Ramos (cell line): Measurements from ENCODE around the gene TMEM51.
"Not testable (repeated sequence)": the region's sequence is repeated elsewhere in the genome, so short reads cannot be mapped to it uniquely, and the experiment has no call there.

Experiments used
- in situ Hi-C: fragments of 300-500 bp; cut with MboI; formaldehyde crosslinking; loops from one replicate; pipeline ENCODE4 v1.14.3; 2022; ENCODE audit warnings: low sequenced_read_pairs; ENCODE audit not compliant: unreplicated experiment

TMEM51 gene

DNA sequence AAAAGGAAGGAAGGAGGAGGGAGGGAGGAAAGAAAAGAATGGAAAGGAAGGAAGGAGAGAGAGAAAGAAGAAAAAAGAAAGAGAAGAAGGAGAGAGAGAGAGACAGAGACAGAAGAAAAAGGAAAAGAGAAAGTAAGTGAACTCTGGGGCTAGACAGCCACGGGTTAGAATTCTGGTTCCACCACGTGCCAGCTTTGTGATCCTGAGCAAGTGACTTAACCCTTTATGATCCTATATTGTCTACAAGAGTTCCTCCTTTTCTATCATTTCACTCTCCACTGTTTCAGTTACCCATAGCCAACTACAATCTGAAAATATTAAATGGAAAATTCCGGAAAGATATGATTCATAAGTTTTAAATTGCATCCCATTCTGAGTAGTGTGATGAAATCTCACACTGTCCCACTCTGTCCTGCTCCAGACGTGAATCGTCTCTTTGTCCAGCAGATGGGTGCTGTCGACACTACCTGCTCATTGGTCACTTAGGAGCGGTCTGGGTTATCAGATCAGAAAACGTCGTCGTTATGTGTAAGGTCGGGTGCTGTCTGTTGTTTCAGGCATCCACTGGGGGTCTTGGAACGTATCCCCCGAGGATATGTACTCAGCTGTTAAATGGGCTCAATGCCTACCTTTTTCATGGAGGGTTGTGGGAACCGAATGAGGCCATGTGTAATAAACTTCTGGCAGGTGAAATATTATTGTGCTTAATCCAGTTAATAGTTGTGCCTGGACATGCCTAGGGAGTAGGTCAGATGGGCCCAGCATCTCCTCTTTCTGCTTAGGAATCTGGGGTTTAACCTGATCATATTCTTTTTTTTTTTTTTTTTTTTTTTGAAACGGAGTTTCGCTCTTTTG lies 19.1 kb downstream of the TMEM51 start:
- in situ Hi-C loops = no loop called here

GRCh38 chr1:15173863-15174614 lies 20.5 kb downstream of the TMEM51 start:
- in situ Hi-C loops = no loop called here

DNA sequence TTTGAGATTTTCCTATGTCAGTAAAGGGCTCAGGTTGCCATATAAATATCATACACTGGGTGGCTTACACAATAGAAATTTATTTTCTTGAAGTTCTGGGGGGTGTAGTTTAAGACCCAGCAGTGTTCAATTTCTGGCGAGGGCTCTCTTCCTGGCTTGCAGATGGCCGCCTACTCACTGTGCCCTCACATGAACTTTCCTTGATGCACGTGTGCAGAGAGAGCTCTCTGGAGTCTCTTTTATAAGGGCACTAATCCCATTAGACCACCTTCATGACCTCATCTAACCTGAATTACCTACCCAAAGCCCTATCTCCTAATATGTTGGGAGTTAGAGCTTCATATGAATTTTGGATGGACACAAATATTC lies 21.1 kb downstream of the TMEM51 start:
- in situ Hi-C loops = no loop called here

DNA sequence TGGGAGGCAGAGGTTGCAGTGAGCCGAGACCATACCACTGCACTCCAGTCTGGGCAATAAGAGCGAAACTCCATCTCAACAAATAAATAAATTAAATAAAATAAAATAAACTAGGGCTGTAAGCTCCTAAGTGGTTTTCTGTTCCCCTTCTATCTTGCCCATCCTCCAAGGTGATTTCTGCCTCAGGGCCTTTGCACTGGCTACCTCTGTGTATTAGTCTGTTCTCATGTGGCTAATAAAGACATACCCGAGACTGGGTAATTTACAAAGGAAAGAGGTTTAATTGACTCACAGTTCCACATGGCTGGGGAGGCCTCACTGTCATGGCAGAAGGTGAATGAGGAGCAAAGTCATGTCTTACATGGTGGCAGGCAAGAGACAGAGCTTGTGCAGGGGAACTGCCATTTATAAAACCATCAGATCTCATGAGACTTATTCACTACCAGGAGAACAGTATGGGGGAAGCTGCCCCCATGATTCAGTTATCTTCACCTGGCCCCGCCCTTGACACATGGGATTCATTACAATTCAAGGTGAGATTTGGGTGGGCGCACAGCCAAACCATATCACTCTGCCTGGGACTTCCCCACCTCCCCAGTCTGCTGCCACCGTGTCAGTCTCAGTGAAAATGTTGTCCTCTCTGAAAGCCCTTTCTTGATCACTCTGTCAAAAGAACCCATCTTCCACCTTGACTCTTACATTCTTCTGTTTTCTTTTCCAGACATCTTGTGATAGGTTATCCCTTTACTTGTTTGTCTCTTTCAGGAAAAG lies 22.0 kb downstream of the TMEM51 start:
- in situ Hi-C loops = not testable (repeated sequence)

DNA sequence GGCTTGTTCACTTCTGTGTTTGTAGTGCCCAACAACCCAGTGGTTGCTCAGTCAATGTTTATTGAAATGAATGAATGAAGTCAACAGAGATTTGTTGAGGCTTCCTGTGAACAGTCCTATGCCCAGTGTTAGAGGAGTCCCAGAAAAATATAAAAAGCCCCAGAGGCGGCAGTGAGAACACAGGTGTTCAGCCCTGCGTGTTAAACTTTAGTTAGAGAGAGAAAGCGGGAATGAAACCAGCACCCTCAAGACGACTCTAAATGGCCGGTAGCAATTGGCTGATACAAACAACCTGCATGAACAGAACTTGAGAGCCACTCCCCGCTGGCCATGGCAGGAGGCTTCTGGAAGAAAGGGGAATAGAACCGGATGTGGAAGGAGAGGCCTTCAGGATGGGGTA lies 22.6 kb downstream of the TMEM51 start:
- in situ Hi-C loops = no loop called here

DNA sequence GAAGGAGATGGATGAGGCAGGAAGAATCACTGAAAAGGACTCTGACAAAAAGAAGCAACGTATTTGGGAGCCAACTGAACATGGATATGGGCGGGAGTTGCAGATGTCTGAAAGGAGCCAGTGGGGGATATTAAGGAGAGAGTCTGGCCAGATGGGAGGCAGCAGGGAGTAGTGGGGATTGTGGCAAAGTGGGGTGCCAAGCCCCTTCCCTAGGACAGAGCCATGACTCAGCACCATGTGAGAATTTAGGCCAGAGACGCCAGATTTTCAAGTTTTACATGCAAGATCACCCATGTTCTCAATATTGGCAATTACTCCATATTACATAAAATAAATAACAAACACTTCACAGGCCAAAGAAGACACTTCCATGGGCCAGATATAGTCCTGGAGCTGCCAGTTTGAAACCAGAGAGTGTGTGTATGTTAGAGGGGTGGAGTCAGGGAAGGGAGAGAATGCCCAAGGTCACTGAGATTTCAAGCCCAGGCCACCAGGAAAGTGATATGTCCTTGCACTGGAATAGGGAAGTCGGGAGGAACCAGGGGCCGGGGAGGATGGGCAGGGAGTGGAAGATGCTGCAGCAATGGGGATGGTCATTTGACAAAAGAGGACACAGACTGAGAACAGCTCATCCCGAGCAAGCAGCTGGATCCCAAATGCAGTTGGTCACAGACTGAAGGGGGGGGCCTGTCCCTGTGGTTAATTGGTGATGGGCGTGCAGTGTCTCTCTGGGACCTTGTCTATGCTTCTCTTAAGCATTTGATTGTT lies 23.5 kb downstream of the TMEM51 start:
- in situ Hi-C loops = no loop called here

DNA sequence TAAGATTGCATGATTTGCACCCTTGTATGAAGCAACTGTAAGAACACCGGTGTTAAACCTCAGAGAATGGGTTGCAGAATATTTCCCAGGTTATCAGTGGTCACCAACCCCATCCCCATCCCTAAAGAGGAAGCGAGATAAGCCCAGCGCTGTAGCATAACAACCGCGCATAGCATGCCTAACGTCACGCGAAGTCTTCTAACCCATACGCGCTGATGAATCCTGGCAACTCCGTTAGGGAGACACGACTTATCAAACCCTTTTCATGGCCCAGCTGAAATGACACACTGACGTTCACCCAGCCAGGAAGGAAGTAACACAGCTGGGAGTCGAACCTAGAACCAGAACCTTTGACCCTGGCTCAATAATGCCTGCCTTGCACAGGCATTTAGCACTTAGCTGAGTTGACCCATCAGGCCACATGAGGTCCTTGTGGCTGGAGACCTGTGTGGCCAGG lies 24.2 kb downstream of the TMEM51 start:
- in situ Hi-C loops = no loop called here

- in situ Hi-C loops = no loop called here
Observed at GRCh38 chr1:15178571-15179484, 25.3 kb downstream of the TMEM51 start.

DNA sequence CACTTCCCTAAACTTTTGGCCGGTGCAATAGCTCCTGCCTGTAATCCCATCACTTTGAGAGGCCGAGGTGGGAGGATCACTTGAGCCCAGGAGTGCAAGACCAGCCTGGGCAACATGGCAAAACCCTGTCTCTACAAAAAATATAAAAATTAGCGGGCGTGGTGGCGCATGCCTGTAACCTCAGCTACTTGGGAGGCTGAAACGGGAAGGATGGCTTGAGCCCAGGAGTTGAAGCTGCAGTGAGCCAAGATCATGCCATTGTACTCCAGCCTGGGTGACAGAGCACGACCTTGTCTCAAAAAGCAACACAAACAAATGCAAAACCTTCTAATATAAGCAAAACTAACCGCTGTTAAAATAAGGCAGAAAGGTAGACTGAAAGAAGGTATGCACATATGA lies 25.9 kb downstream of the TMEM51 start:
- in situ Hi-C loops = no loop called here

GRCh38 chr1:15180189-15180588 lies 26.6 kb downstream of the TMEM51 start:
- in situ Hi-C loops = no loop called here

DNA sequence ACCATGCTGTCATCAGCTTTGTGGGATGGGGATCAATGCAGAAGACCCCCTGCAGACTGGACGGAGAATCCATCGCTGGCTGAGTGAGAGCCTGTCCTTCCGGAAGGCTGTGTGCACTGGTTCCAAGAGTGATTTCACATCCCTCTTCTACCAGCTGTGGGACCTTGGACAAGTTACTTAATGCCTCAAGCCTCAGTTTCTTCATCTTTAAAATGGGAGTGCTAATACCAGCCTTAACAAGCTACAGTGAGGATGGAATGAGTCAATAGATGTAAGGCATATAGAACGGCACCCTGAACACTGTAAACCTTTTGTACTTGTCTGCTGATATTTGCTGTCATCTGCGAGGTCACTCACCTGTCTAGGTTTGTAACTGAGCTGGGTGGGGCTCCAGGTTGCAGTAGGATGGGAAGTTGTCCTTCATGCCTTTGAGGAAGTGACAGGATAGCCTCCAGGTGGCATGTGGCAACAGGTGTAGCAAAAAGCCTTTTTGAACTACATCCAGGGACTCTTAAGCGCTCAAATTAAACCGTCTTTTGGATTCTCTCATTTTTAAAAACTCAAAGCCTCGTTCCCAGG lies 27.5 kb downstream of the TMEM51 start:
- in situ Hi-C loops = no loop called here

DNA sequence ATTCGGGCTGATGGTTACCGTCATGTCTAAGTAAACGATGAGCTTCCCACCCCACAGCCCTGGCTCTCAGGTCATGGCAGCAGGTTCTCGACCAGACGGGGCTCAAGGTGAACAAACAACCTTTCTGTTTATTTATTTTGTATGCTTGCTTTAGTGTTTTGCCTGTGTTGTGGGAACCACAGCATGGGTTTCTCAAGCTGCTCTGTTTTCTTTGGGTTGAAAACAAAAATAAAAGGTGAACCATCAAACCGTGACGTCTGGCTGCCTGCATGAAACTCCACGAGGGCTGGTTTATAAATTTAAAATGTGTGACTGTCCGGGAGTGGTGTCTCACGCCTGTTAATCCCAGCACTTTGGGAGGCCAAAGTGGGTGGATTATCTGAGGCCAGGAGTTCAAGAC lies 28.0 kb downstream of the TMEM51 start:
- in situ Hi-C loops = no loop called here

DNA sequence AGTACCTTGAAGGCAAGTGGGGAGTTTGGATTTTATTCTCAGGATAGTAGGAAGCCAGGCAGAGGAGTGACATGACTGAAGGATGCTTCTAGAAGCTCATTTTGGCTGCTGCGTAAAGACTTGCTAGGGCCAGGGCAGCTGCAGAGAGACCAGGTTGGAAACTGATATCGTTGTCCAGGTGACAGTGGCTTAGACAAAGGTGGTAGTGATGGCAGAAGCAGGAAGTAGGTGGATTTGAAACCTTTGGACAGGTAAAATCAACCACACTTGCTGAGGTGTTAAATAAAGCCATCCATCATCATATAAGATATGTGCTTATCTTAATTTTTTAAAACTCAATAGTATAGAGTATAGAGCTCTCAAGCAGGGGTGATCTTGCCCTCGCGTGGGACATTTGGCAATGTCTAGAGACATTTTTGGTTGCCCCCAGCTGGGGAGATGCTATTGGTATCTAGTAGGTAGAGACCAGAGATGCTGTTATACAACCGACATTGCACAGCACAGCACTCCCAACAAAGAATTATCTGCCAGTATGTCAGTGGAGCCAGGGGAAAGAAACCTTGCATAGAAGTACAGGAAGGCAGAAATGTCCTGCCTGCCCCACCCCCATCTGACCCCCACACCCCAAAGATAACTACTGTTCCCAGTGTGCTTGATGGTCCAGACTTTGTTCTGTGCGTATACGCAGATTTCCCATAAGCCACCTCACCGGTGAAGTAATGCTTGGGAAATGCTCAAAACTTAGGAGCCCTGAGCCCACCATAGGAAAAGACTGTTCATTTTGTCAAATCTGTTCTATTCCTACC lies 31.1 kb downstream of the TMEM51 start:
- in situ Hi-C loops = no loop called here

- in situ Hi-C loops = no loop called here
Observed at GRCh38 chr1:15185617-15186016, 32.1 kb downstream of the TMEM51 start.

DNA sequence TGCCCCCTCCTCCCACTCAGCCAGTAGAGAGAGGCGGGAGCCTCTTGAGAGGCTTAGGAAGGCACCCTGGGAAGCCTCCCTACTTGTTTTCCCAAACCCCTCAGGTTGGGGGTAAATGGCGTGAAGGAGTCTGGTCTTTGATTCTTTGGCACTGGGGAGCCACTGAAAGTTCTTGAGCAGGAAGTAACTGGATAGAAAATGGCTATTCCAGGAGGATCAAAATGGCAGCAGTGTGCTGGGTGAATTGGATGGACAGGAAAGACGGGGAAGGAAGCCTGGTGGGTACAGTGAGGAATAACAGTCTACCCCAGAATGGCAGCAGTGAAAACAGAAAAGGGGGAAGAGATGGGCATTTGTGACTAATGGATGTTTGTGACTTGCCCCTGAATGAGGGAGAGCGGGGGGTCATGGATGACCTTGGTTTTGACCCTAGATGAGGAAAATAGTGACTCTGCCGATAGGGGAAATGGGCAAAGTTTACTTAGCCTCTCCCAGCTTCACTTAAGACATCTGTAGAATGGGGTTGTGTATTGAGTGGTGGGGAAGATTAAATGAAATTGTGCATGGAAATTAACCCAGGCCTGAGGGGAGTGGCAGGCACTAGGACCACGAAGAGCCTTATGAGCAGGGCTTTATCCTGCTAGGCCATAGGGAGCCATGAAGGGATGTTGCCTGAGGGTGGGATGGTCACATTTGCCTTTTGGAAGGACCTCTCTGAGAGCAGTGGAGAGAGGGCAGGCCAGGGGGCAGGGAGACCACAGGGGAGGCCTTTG lies 32.7 kb downstream of the TMEM51 start:
- in situ Hi-C loops = no loop called here

- in situ Hi-C loops = no loop called here
Observed at GRCh38 chr1:15186846-15187151, 33.3 kb downstream of the TMEM51 start.
